ENCODE measurements around the gene RLF. TPM values are rescaled to one million over a fixed set of nuclear protein-coding genes. Genes with fewer than 3 reads are reported as not detected.
A peak's percentile ranks its signal among the peaks of the same experiment; 100 is the strongest.

Gene RLF
- total and polyA plus RNA-seq, 2 donors (not counting 1 experiment from before 2014, with no cell fraction given), result 7.8 to 21.9 TPM

DNA sequence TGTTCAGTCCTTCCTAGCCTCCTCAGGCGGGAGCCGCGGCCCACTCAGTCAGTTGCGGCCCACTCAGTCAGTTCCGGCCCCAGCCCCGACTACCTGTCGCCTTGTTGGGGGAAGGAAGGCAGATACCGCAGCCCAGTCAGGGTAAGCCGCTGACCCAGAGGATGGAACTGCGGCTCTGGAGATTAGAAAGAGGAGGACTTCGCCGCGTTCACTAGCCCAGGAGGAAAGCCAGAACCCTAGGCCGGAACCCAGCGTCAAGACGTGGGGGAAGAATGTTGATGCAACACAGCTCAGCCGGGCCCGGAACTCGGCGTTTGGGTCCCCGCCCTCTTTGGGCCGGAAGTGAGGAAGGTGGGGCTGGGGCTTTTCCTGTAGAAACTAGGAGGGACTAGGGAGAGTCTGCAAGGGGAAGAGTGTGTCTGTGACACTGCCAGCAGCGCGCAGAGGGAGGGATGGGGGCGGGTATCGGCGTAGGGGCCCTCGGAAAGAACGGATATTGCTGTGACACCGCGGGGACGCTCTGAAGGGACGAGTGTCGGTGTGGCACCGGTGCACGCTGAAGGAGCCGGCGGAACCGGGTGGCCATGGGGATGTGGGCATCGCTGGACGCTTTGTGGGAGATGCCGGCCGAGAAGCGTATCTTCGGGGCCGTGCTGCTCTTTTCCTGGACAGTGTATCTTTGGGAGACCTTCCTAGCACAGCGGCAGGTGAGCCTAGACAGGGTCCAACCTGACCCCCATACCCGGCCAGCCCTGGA is 96.7 kb downstream of the RLF start, which contains the start of gene ZMPSTE24:
Gene ZMPSTE24 (plus strand): TSS at position 549 of the 757 bp plus-strand sequence. CDS start 36 bp downstream, at position 585.
- TF ChIP-seq EZH2 (IDR thresholded peaks at IDR 0.05; ENCODE audit: borderline replicate concordance, insufficient read depth, low read depth, low read length, poor library complexity, severe bottlenecking), result no peak
- TF ChIP-seq, protein P1, sequence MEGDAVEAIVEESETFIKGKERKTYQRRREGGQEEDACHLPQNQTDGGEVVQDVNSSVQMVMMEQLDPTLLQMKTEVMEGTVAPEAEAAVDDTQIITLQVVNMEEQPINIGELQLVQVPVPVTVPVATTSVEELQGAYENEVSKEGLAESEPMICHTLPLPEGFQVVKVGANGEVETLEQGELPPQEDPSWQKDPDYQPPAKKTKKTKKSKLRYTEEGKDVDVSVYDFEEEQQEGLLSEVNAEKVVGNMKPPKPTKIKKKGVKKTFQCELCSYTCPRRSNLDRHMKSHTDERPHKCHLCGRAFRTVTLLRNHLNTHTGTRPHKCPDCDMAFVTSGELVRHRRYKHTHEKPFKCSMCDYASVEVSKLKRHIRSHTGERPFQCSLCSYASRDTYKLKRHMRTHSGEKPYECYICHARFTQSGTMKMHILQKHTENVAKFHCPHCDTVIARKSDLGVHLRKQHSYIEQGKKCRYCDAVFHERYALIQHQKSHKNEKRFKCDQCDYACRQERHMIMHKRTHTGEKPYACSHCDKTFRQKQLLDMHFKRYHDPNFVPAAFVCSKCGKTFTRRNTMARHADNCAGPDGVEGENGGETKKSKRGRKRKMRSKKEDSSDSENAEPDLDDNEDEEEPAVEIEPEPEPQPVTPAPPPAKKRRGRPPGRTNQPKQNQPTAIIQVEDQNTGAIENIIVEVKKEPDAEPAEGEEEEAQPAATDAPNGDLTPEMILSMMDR (IDR thresholded peaks at IDR 0.05), result no peak
- H2AFZ ChIP-seq (ENCODE audit: insufficient read depth, low read depth, low read length, poor library complexity, severe bottlenecking), result peak within 1 kb of the TSS; percentile 92
- H3K27ac Mint-ChIP-seq, result peak within 1 kb of the TSS; percentile 99
- peaks cover 2 to 26% of the 10 kb centered on the region in 2 experiments for H3K36me3 ChIP-seq (replicated peaks in 1 of 2; ENCODE audit: control extremely low read depth in 1 of 2, control insufficient read depth in 1 of 2, extremely low read depth in 1 of 2, insufficient read depth in 2 of 2, low read length in 1 of 2)
- H3K27me3 Mint-ChIP-seq, result no peaks in the 10 kb centered on the region
- intact Hi-C loops (cut with micrococcal nuclease), result loop anchor here (1.0 to 10.0 kb wide), 7 partner anchors 57 to 273 kb away; partner anchors contain the start of genes RLF, ZFP69B and ZNF684
- ATAC-seq (ENCODE audit: low read depth), result peak; percentile 94
- DNase-seq, result peak; percentile 98
- no peaks in the 10 kb centered on the region for H4K20me1 ChIP-seq (ENCODE audit: control insufficient read depth, insufficient read depth, low read length, poor library complexity, severe bottlenecking)
- peak within 1 kb of the TSS; percentile 99 for H3K27ac ChIP-seq (ENCODE audit: low read length in 2 of 2)
- H3K9me3 ChIP-seq (ENCODE audit: control extremely low read depth in 1 of 3, control insufficient read depth in 2 of 3, insufficient read depth in 1 of 3, low read length in 2 of 3), result no peaks in the 10 kb centered on the region
- H3K9ac ChIP-seq (ENCODE audit: low read length), result peak within 1 kb of the TSS; percentile 97
- H3K4me2 ChIP-seq (replicated peaks; ENCODE audit: low read depth, low read length, poor library complexity, severe bottlenecking), result peak within 1 kb of the TSS; percentile 91
- no peaks in the 10 kb centered on the region for H3K9me3 Mint-ChIP-seq (ENCODE audit: insufficient read depth)
- POLR2A ChIA-PET, result interaction anchor here (0.7 to 1.3 kb wide), 9 partner anchors 34 to 1157 kb away, joined by 3 to 11 read pairs (median 4); partner anchors contain the start of genes CAP1, COL9A2 and SMAP2
- peaks cover 32% of the 10 kb centered on the region for H3K4me1 Mint-ChIP-seq
- H3K4me3 Mint-ChIP-seq, result peak within 1 kb of the TSS; percentile 97
- H3K79me2 ChIP-seq (ENCODE audit: control insufficient read depth, insufficient read depth, low read length), result peaks cover 41% of the 10 kb centered on the region
- H3K27me3 ChIP-seq (replicated peaks in 1 of 4; ENCODE audit: control extremely low read depth in 1 of 4, control insufficient read depth in 3 of 4, insufficient read depth in 4 of 4, low read length in 3 of 4), result no peaks in the 10 kb centered on the region
- WGBS (ENCODE audit: insufficient coverage), result under 1% methylated on average over 48 of the region's 48 CpGs
- CTCF ChIA-PET, result interaction anchor here (0.6 to 1.4 kb wide), 3 partner anchors 80 to 142 kb away, joined by 3 read pairs; no protein-coding TSS in a partner anchor
- peaks cover 9 to 10% of the 10 kb centered on the region in 2 donors for H3K4me1 ChIP-seq (ENCODE audit: control insufficient read depth in 2 of 2, insufficient read depth in 2 of 2, low read length in 2 of 2)
- H3K4me3 ChIP-seq (ENCODE audit: control extremely low read depth in 1 of 5, extremely low read depth in 1 of 5, insufficient read depth in 1 of 5, low read depth in 2 of 5, low read length in 4 of 5), result peak within 1 kb of the TSS; percentile 80 to 98 (median 96)

All from B cell (primary cell).